GM12892 (cell line): ENCODE results near the gene SPSB1.

ENCODE experiments used
- POLR2A ChIP-seq: IDR thresholded peaks from 2 replicates; pipeline ENCODE4 v1.6.1; 2011; ENCODE audit warnings: low read depth, low read length, control low read depth
- POLR2AphosphoS5 ChIP-seq: IDR thresholded peaks from 2 replicates; pipeline ENCODE4 v1.6.1; 2011; ENCODE audit warnings: low read depth, low read length, control low read depth

- TF ChIP-seq POLR2AphosphoS5 (no peak), POLR2A (no peak)
Measured at GRCh38 chr1:9347095-9347850, 54.6 kb downstream of the SPSB1 start.
